GM23338 (cell line): ENCODE results near the gene MAST3. TPM values are rescaled to one million over a fixed set of nuclear protein-coding genes. Genes with fewer than 3 reads are reported as not detected.

ENCODE experiments used
- ATAC-seq: fragments of 200-7000 bp; cut with Tn5 transposase; 3 replicates; pipeline ENCODE4 v1.9.1; 2020
- DNase-seq: peaks from one replicate; pipeline ENCODE4 v3.0.0-alpha.2; 2015; ENCODE audit warnings: low spot score
- H2AFZ ChIP-seq: fragments of 200-600 bp; sonication (generic); 2 replicates; pipeline ENCODE4 v1.8.0; 2016; ENCODE audit warnings: antibody characterized with exemption, mild to moderate bottlenecking, moderate library complexity
- H3F3A ChIP-seq: fragments of 200-600 bp; sonication (generic); replicated peaks from 2 replicates; pipeline ENCODE4 v1.8.0; 2017; ENCODE audit warnings: antibody characterized with exemption, mixed run types, low read depth
- H3K27ac ChIP-seq: fragments of 200-600 bp; sonication (generic); 2 replicates; pipeline ENCODE4 v1.6.1; 2016; ENCODE audit warnings: low read depth
- H3K27me3 ChIP-seq: fragments of 200-600 bp; sonication (generic); 2 replicates; pipeline ENCODE4 v1.8.0; 2016; ENCODE audit warnings: mild to moderate bottlenecking, mixed run types, moderate library complexity; ENCODE audit not compliant: insufficient read depth
- H3K36me3 ChIP-seq: fragments of 200-600 bp; sonication (generic); 2 replicates; pipeline ENCODE4 v1.8.0; 2016; ENCODE audit warnings: mild to moderate bottlenecking; ENCODE audit not compliant: insufficient read depth
- H3K4me1 ChIP-seq: fragments of 200-600 bp; sonication (generic); 2 replicates; pipeline ENCODE4 v1.8.0; 2016; ENCODE audit warnings: mild to moderate bottlenecking, moderate library complexity; ENCODE audit not compliant: insufficient read depth
- H3K4me2 ChIP-seq: fragments of 200-600 bp; sonication (generic); 2 replicates; pipeline ENCODE4 v1.7.1; 2017; ENCODE audit warnings: mixed run types
- H3K4me3 ChIP-seq: fragments of 200-600 bp; sonication (generic); 2 replicates; pipeline ENCODE4 v1.6.1; 2016; ENCODE audit warnings: mixed run types
- H3K79me2 ChIP-seq: fragments of 200-600 bp; sonication (generic); replicated peaks from 2 replicates; pipeline ENCODE4 v1.8.0; 2017; ENCODE audit warnings: mild to moderate bottlenecking; ENCODE audit not compliant: insufficient read depth
- H3K9me2 ChIP-seq: fragments of 200-600 bp; sonication (generic); 2 replicates; pipeline ENCODE4 v1.8.0; 2017; ENCODE audit not compliant: insufficient read depth
- H4K20me1 ChIP-seq: fragments of 200-600 bp; sonication (generic); replicated peaks from 2 replicates; pipeline ENCODE4 v1.8.0; 2017; ENCODE audit warnings: mild to moderate bottlenecking; ENCODE audit not compliant: insufficient read depth
- H3K27ac Mint-ChIP-seq: 2 replicates; pipeline ENCODE4 v1.8.0; 2020; ENCODE audit warnings: inconsistent platforms, mild to moderate bottlenecking, moderate library complexity, mixed read lengths
- H3K27me3 Mint-ChIP-seq: 3 replicates; pipeline ENCODE4 v1.8.0; 2022; ENCODE audit warnings: low read depth, mild to moderate bottlenecking, moderate library complexity, mixed read lengths, inconsistent platforms; ENCODE audit not compliant: insufficient read depth, poor library complexity
- H3K36me3 Mint-ChIP-seq: 3 replicates; pipeline ENCODE4 v1.8.0; 2021; ENCODE audit warnings: low read depth, mild to moderate bottlenecking, inconsistent platforms, moderate library complexity, mixed read lengths
- H3K4me1 Mint-ChIP-seq: 3 replicates; pipeline ENCODE4 v1.8.0; 2020; ENCODE audit warnings: mild to moderate bottlenecking, inconsistent platforms, mixed read lengths
- H3K4me3 Mint-ChIP-seq: 3 replicates; pipeline ENCODE4 v1.8.0; 2021; ENCODE audit warnings: moderate library complexity, mild to moderate bottlenecking, inconsistent platforms, mixed read lengths
- H3K9me3 Mint-ChIP-seq: 3 replicates; pipeline ENCODE4 v1.8.0; 2020; ENCODE audit warnings: moderate library complexity, mild to moderate bottlenecking, inconsistent platforms, mixed read lengths
- CREB1 ChIP-seq: fragments of 250-450 bp; sonication (Bioruptor Pico); IDR thresholded peaks from 2 replicates; pipeline ENCODE4 v1.5.0; 2020; ENCODE audit warnings: low read depth, mild to moderate bottlenecking, moderate library complexity
- EZH2 ChIP-seq: fragments of 200-600 bp; sonication (generic); IDR thresholded peaks from one replicate; pipeline ENCODE4 v1.8.0; 2017; ENCODE audit warnings: antibody characterized with exemption, mild to moderate bottlenecking, low read depth; ENCODE audit not compliant: unreplicated experiment
- EZH2phosphoT487 ChIP-seq: fragments of 200-600 bp; sonication (generic); IDR thresholded peaks from one replicate; pipeline ENCODE4 v1.8.1; 2018; ENCODE audit warnings: antibody characterized with exemption; ENCODE audit not compliant: unreplicated experiment
- JUNB ChIP-seq: IDR thresholded peaks from one replicate; pipeline ENCODE4 v1.6.1; 2016; ENCODE audit warnings: antibody characterized with exemption; ENCODE audit not compliant: unreplicated experiment
- NANOG ChIP-seq: IDR thresholded peaks from 2 replicates; pipeline ENCODE4 v1.6.1; 2016; ENCODE audit warnings: antibody characterized with exemption, borderline replicate concordance
- POLR2AphosphoS5 ChIP-seq: IDR thresholded peaks from 2 replicates; pipeline ENCODE4 v1.6.1; 2016; ENCODE audit warnings: antibody characterized with exemption, low read depth
- ZNF114 ChIP-seq: fragments of 250-450 bp; sonication (Bioruptor Pico); IDR thresholded peaks from 2 replicates; pipeline ENCODE4 v1.5.0; 2020; ENCODE audit warnings: mild to moderate bottlenecking, moderate library complexity
- ZNF331 ChIP-seq: fragments of 250-450 bp; sonication (Bioruptor Pico); IDR thresholded peaks from 2 replicates; pipeline ENCODE4 v1.5.0; 2020; ENCODE audit warnings: low read depth, mild to moderate bottlenecking, moderate library complexity
- polyA plus RNA-seq: library from polyadenylated mRNA; unstranded; fragments of >200 nt; fragmentation: Nextera tagmentation; extraction: Ambion mirVana; gene quantifications from 2 replicates; pipeline ENCODE4 v1.2.1, GENCODE V29; 2016
- total RNA-seq: library from RNA; depleted of rRNA; stranded (reverse); fragments of >200 nt; shearing (Covaris generic); gene quantifications from 2 replicates; pipeline ENCODE4 v1.2.3, GENCODE V29; 2014
- TF ChIP-seq, protein P1 (sequence below): IDR thresholded peaks from one replicate; pipeline ENCODE4 v1.6.1; 2018; ENCODE audit warnings: antibody characterized with exemption; ENCODE audit not compliant: unreplicated experiment
- TF ChIP-seq, protein P2 (sequence below), 2 experiments: fragments of 200-600 bp in 1 of 2; sonication (generic) in 1 of 2; conservative IDR thresholded peaks; 2 replicates each; pipeline versions ENCODE4 v1.5.1 to v1.6.1; 2016 to 2017; ENCODE audit warnings: antibody characterized with exemption in 2 of 2, low read depth in 2 of 2, mild to moderate bottlenecking in 2 of 2, moderate library complexity in 1 of 2
- TF ChIP-seq, protein P3 (sequence below): IDR thresholded peaks from 2 replicates; pipeline ENCODE4 v1.6.1; 2016; ENCODE audit warnings: antibody characterized with exemption
- TF ChIP-seq, protein P4 (sequence below): fragments of 250-450 bp; sonication (Bioruptor Pico); IDR thresholded peaks from 2 replicates; pipeline ENCODE4 v1.5.0; 2020; ENCODE audit warnings: mild to moderate bottlenecking, moderate library complexity

MAST3 gene
- total and polyA plus RNA-seq, 2 experiments from 2014 or later, result 5.6 to 8.8 TPM

DNA sequence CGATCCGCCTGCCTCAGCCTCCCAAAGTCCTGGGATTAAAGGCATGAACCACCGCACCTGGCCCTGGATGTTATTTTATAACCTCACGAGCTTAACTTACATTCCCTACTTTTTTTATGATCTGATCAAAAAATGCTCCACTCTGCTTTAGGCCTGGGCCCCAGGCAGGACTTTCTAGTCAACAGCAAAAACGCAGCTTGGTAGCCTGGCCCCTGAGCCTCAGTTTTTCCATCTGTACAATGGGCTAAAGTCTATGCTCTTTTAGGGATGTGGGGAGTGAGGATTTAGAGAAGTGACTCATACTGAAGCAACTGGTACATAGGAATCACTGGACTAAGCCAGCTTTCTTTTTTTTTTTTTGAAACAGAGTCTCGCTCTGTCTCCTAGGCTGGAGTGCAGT lies 43.5 kb downstream of the MAST3 start (continued):
- TF ChIP-seq, protein P1, sequence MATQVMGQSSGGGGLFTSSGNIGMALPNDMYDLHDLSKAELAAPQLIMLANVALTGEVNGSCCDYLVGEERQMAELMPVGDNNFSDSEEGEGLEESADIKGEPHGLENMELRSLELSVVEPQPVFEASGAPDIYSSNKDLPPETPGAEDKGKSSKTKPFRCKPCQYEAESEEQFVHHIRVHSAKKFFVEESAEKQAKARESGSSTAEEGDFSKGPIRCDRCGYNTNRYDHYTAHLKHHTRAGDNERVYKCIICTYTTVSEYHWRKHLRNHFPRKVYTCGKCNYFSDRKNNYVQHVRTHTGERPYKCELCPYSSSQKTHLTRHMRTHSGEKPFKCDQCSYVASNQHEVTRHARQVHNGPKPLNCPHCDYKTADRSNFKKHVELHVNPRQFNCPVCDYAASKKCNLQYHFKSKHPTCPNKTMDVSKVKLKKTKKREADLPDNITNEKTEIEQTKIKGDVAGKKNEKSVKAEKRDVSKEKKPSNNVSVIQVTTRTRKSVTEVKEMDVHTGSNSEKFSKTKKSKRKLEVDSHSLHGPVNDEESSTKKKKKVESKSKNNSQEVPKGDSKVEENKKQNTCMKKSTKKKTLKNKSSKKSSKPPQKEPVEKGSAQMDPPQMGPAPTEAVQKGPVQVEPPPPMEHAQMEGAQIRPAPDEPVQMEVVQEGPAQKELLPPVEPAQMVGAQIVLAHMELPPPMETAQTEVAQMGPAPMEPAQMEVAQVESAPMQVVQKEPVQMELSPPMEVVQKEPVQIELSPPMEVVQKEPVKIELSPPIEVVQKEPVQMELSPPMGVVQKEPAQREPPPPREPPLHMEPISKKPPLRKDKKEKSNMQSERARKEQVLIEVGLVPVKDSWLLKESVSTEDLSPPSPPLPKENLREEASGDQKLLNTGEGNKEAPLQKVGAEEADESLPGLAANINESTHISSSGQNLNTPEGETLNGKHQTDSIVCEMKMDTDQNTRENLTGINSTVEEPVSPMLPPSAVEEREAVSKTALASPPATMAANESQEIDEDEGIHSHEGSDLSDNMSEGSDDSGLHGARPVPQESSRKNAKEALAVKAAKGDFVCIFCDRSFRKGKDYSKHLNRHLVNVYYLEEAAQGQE, result no peak
- TF ChIP-seq NANOG, result no peak
- TF ChIP-seq CREB1, result no peak
- TF ChIP-seq JUNB, result no peak
- TF ChIP-seq POLR2AphosphoS5, result no peak
- TF ChIP-seq ZNF114 (CRISPR knock-in tag), result no peak
- TF ChIP-seq EZH2, result no peak

DNA sequence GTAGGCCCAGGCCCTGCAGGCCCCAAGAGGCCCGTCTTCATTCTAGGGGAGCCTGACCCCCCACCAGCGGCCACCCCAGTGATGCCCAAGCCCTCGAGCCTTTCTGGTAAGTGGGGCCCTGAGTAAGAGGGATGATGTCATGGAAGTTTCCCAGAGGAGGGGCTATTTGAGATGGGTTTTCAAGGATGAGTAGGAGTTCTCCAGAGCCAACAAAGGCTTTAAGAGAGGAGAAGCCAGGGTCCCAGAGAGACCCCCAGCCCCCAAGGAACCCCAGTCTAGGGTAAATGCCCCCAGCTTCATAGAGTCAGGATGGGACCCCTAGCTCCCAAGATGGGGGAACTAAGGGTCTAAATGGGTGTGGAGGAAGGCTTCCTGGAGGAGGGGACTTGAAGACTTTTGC lies 46.3 kb downstream of the MAST3 start:
- no peak for DNase-seq
- H3K36me3 Mint-ChIP-seq, result peaks cover 39% of the 10 kb centered on the region
- H3K9me2 ChIP-seq, result no peaks in the 10 kb centered on the region
- no peak overlapping the region for H3K27ac Mint-ChIP-seq
- ATAC-seq, result no peak
- no peaks in the 10 kb centered on the region for H3K27me3 ChIP-seq
- H4K20me1 ChIP-seq, result no peaks in the 10 kb centered on the region
- no peaks in the 10 kb centered on the region for H3F3A ChIP-seq
- H3K4me3 Mint-ChIP-seq, result no peak overlapping the region
- no peaks in the 10 kb centered on the region; the same call in 2 of the 3 replicates for H3K9me3 Mint-ChIP-seq
- H3K4me1 Mint-ChIP-seq, result no peaks in the 10 kb centered on the region
- no peak overlapping the region for H2AFZ ChIP-seq
- H3K27ac ChIP-seq, result no peak overlapping the region
- no peaks in the 10 kb centered on the region for H3K79me2 ChIP-seq
- no peaks in the 10 kb centered on the region for H3K4me1 ChIP-seq
- no peak overlapping the region for H3K4me3 ChIP-seq
- H3K4me2 ChIP-seq, result no peak overlapping the region
- no peaks in the 10 kb centered on the region for H3K27me3 Mint-ChIP-seq
- H3K36me3 ChIP-seq, result peaks cover 6% of the 10 kb centered on the region
- TF ChIP-seq CREB1 (no peak), ZNF331 (CRISPR knock-in tag) (no peak), ZNF114 (CRISPR knock-in tag) (no peak), NANOG (no peak), EZH2phosphoT487 (no peak), EZH2 (no peak)
- TF ChIP-seq, protein P2, sequence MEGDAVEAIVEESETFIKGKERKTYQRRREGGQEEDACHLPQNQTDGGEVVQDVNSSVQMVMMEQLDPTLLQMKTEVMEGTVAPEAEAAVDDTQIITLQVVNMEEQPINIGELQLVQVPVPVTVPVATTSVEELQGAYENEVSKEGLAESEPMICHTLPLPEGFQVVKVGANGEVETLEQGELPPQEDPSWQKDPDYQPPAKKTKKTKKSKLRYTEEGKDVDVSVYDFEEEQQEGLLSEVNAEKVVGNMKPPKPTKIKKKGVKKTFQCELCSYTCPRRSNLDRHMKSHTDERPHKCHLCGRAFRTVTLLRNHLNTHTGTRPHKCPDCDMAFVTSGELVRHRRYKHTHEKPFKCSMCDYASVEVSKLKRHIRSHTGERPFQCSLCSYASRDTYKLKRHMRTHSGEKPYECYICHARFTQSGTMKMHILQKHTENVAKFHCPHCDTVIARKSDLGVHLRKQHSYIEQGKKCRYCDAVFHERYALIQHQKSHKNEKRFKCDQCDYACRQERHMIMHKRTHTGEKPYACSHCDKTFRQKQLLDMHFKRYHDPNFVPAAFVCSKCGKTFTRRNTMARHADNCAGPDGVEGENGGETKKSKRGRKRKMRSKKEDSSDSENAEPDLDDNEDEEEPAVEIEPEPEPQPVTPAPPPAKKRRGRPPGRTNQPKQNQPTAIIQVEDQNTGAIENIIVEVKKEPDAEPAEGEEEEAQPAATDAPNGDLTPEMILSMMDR (conservative IDR thresholded peaks at IDR 0.05; ENCODE audit: low read depth in 2 of 2), result no peak
- TF ChIP-seq, protein P3, sequence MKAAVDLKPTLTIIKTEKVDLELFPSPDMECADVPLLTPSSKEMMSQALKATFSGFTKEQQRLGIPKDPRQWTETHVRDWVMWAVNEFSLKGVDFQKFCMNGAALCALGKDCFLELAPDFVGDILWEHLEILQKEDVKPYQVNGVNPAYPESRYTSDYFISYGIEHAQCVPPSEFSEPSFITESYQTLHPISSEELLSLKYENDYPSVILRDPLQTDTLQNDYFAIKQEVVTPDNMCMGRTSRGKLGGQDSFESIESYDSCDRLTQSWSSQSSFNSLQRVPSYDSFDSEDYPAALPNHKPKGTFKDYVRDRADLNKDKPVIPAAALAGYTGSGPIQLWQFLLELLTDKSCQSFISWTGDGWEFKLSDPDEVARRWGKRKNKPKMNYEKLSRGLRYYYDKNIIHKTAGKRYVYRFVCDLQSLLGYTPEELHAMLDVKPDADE, result no peak
- TF ChIP-seq, protein P4, sequence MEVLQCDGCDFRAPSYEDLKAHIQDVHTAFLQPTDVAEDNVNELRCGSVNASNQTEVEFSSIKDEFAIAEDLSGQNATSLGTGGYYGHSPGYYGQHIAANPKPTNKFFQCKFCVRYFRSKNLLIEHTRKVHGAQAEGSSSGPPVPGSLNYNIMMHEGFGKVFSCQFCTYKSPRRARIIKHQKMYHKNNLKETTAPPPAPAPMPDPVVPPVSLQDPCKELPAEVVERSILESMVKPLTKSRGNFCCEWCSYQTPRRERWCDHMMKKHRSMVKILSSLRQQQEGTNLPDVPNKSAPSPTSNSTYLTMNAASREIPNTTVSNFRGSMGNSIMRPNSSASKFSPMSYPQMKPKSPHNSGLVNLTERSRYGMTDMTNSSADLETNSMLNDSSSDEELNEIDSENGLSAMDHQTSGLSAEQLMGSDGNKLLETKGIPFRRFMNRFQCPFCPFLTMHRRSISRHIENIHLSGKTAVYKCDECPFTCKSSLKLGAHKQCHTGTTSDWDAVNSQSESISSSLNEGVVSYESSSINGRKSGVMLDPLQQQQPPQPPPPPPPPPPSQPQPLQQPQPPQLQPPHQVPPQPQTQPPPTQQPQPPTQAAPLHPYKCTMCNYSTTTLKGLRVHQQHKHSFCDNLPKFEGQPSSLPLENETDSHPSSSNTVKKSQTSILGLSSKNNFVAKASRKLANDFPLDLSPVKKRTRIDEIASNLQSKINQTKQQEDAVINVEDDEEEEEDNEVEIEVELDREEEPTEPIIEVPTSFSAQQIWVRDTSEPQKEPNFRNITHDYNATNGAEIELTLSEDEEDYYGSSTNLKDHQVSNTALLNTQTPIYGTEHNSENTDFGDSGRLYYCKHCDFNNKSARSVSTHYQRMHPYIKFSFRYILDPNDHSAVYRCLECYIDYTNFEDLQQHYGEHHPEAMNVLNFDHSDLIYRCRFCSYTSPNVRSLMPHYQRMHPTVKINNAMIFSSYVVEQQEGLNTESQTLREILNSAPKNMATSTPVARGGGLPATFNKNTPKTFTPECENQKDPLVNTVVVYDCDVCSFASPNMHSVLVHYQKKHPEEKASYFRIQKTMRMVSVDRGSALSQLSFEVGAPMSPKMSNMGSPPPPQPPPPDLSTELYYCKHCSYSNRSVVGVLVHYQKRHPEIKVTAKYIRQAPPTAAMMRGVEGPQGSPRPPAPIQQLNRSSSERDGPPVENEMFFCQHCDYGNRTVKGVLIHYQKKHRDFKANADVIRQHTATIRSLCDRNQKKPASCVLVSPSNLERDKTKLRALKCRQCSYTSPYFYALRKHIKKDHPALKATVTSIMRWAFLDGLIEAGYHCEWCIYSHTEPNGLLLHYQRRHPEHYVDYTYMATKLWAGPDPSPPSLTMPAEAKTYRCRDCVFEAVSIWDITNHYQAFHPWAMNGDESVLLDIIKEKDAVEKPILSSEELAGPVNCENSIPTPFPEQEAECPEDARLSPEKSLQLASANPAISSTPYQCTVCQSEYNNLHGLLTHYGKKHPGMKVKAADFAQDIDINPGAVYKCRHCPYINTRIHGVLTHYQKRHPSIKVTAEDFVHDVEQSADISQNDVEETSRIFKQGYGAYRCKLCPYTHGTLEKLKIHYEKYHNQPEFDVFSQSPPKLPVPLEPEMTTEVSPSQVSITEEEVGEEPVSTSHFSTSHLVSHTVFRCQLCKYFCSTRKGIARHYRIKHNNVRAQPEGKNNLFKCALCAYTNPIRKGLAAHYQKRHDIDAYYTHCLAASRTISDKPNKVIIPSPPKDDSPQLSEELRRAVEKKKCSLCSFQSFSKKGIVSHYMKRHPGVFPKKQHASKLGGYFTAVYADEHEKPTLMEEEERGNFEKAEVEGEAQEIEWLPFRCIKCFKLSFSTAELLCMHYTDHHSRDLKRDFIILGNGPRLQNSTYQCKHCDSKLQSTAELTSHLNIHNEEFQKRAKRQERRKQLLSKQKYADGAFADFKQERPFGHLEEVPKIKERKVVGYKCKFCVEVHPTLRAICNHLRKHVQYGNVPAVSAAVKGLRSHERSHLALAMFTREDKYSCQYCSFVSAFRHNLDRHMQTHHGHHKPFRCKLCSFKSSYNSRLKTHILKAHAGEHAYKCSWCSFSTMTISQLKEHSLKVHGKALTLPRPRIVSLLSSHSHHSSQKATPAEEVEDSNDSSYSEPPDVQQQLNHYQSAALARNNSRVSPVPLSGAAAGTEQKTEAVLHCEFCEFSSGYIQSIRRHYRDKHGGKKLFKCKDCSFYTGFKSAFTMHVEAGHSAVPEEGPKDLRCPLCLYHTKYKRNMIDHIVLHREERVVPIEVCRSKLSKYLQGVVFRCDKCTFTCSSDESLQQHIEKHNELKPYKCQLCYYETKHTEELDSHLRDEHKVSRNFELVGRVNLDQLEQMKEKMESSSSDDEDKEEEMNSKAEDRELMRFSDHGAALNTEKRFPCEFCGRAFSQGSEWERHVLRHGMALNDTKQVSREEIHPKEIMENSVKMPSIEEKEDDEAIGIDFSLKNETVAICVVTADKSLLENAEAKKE (CRISPR knock-in tag), result no peak
